Measurements from ENCODE around the gene INAVA.

INAVA gene

DNA sequence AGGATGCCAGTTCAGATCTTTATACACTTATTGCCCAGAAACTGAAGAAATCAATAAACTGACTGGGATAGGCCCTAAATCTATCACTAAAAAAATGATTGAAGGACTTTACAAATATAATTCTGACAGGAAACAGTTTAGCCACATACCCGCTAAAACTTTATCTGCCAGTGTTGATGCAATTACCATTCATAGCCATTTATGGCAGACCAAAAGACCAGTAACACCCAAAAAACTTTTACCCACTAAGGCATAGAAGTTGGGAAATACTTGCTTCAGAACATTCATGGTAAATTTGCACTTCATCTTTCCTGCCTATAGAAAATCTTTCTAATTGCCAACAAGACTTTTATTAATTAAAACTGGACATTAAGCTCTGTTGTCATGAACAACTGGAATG, 36.9 kb upstream of the INAVA start:
- no peak for TF ChIP-seq CTCF (IDR thresholded peaks at IDR 0.05; ENCODE audit: low read depth, low read length)

DNA sequence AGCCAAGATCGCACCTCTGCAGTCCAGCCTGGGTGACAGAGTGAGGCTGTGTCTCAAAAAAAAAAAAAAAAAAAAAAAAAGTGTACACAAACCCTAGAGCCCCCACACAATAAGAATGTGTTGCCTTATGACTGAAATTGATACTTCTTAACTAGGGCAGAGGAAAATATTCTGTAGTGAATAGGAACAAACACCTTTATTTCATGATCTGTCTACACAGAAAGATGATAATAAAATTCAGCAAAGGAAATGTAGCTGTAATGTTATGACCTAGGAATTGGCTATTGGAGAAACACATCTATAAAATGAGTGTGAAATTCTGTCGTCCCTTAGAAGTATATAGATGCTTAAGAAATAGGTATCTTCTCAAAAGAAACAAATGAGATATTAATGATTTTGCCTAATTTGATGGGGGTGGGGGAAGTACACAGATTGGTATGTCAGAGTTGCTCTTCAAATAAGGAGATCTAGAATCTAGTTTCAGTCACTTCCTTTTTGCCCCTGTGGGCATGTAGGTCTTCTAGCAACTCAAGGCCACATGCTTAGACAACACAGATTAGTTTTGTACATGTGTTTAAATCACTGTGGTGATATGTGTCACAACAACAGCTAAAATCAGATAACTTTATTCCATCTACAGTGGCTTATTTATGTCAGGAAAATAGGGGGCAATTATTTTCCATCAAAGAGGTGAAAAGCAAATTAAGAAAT, 32.6 kb upstream of the INAVA start:
- TF ChIP-seq CTCF (IDR thresholded peaks at IDR 0.05; ENCODE audit: low read depth, low read length): no peak
- H3K4me3 ChIP-seq (ENCODE audit: low read depth, low read length): no peak overlapping the region

More for the DNA sequence above, 36.9 kb upstream of the INAVA start:
- no peak overlapping the region for H3K4me3 ChIP-seq (ENCODE audit: low read depth, low read length)

GRCh38 chr1:200862713-200863415, 31.8 kb upstream of the INAVA start:
- TF ChIP-seq CTCF (IDR thresholded peaks at IDR 0.05; ENCODE audit: low read depth, low read length): no peak
- H3K4me3 ChIP-seq (ENCODE audit: low read depth, low read length): no peak overlapping the region

DNA sequence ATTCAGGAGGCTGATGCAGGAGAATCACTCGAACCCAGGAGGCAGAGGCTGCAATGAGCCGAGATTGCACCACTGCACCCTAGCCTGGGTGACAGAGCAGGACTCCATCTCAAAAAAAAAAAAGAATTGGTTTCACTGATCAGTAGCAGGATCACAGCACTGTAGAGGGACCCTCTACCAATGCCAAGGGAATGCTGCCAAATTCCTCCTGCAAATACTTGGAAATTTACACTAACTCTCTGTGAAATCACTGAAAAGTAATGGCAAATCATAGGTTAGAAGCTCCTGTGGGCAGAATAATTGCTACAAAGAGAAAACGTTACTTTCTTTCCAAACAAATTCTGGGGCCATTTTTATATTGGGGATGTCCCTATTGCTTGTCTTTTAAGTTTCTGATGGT, 28.6 kb upstream of the INAVA start:
- no peak overlapping the region for H3K4me3 ChIP-seq (ENCODE audit: low read depth, low read length)
- no peak for TF ChIP-seq CTCF (IDR thresholded peaks at IDR 0.05; ENCODE audit: low read depth, low read length)

DNA sequence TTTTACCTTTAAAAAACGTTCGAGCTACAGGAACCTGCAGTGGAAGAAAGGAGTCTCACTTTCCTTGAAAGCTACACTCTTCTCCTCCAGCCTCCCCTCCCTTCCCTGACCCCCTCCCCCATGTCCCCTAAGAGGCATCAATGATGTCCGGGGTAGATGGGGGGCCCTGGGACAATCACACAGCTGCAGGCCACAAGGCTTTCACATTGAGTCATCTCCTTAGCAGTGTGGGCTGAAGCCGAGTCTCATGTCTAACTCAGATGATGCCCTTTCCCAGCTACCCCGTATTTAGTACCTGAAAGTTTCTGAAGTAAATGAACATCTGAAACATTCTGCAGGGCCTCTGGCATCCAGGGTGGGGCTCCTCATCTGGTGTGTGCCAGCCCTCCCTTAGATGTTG, 28.2 kb upstream of the INAVA start:
- TF ChIP-seq CTCF (IDR thresholded peaks at IDR 0.05; ENCODE audit: low read depth, low read length): no peak
- H3K4me3 ChIP-seq (ENCODE audit: low read depth, low read length): no peak overlapping the region

DNA sequence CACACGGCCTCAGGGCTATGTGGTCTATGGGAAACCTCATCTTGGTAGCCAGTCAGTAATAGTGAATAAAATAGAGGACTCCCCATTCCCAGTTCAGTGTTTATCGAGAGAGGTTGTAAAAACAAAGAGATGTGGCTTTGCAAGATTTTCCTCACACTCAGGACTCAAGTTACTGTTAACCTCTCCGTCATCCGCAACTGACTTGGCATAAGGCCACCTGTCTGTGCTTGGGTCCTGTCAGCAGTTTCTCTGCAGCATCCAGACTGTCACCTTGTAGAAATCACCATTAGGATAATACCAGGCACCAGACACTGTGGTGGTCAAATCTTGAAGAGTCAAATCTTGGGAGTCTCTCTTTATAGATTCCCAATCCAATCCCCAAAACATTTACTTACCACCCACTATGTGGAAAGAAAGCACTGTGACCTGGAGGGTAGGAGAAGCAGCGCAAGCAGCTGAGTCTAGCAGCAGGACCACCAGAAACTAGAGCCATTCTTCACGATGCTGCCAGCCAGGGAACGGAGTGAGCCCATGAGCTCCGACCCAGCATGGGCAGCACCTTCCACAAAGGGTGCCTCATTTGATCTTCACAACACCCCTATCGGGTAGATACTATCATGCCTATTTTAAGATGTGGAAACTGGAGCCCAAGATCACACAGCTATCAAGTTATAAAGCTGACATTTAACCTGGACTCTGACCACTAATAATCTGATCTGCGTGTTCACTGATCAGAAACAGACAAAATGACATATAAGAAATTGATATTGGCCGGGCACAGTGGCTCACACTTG, 27.5 kb upstream of the INAVA start:
- no peak for TF ChIP-seq CTCF (IDR thresholded peaks at IDR 0.05; ENCODE audit: low read depth, low read length)
- H3K4me3 ChIP-seq (ENCODE audit: low read depth, low read length): no peak overlapping the region

GRCh38 chr1:200869376-200869752, 25.3 kb upstream of the INAVA start:
- H3K4me3 ChIP-seq (ENCODE audit: low read depth, low read length): no peak overlapping the region
- no peak for TF ChIP-seq CTCF (IDR thresholded peaks at IDR 0.05; ENCODE audit: low read depth, low read length)
